WI38 (cell line): ENCODE data around the gene GSDMA.

Source experiments
- H3K4me3 ChIP-seq: 2 replicates; pipeline ENCODE4 v1.5.1; 2011; ENCODE audit warnings: low read depth, mild to moderate bottlenecking, control low read depth, low read length
- CTCF ChIP-seq: IDR thresholded peaks from 2 replicates; pipeline ENCODE4 v1.5.1; 2012; ENCODE audit warnings: low read depth, mild to moderate bottlenecking, control low read depth, low read length

Gene GSDMA

GRCh38 chr17:40015998-40016985 lies 53.5 kb downstream of the GSDMA start:
- H3K4me3 ChIP-seq: no peak overlapping the region

GRCh38 chr17:40017422-40018080 lies 54.7 kb downstream of the GSDMA start:
- H3K4me3 ChIP-seq: no peak overlapping the region
- no peak for TF ChIP-seq CTCF

More at GRCh38 chr17:40015998-40016985, 53.5 kb downstream of the GSDMA start:
- no peak for TF ChIP-seq CTCF

GRCh38 chr17:40018211-40019121 lies 55.7 kb downstream of the GSDMA start:
- TF ChIP-seq CTCF: no peak
- H3K4me3 ChIP-seq: no peak overlapping the region

GRCh38 chr17:40019140-40019991 lies 56.6 kb downstream of the GSDMA start:
- H3K4me3 ChIP-seq: no peak overlapping the region
- no peak for TF ChIP-seq CTCF

GRCh38 chr17:40020146-40020545 lies 57.3 kb downstream of the GSDMA start:
- no peak overlapping the region for H3K4me3 ChIP-seq
- TF ChIP-seq CTCF: no peak

GRCh38 chr17:40021451-40021971 lies 58.7 kb downstream of the GSDMA start:
- no peak overlapping the region for H3K4me3 ChIP-seq
- TF ChIP-seq CTCF: no peak
